NCI-H1092 (cell line): ENCODE data around the gene CNN2.
"Not testable (repeated sequence)": the region's sequence is repeated elsewhere in the genome, so short reads cannot be mapped to it uniquely, and the experiment has no call there.

ENCODE experiments used
- DNase-seq: peaks from one replicate; lab custom pipeline; 2025; lab: John Stamatoyannopoulos, UW

CNN2 gene

GRCh38 chr19:1010586-1011510, 15.6 kb upstream of the CNN2 start:
- DNase-seq, result no peak

- no peak for DNase-seq
These were observed 14.5 kb upstream of the CNN2 start for GRCh38 chr19:1011831-1012333.

- no peak for DNase-seq
These were observed 14.1 kb upstream of the CNN2 start for GRCh38 chr19:1012334-1012733.

GRCh38 chr19:1013218-1013617, 13.2 kb upstream of the CNN2 start:
- no peak for DNase-seq

GRCh38 chr19:1014161-1015060, 12.0 kb upstream of the CNN2 start:
- DNase-seq, result no peak

- no peak for DNase-seq
These were observed 11.2 kb upstream of the CNN2 start for GRCh38 chr19:1015061-1015781.

- DNase-seq, result no peak
These were observed 10.4 kb upstream of the CNN2 start for GRCh38 chr19:1015782-1016646.

- no peak for DNase-seq
These were observed 9.7 kb upstream of the CNN2 start for GRCh38 chr19:1016647-1017114.

- no peak for DNase-seq
These were observed 9.1 kb upstream of the CNN2 start for GRCh38 chr19:1017115-1017905.

- DNase-seq, result no peak
These were observed 8.5 kb upstream of the CNN2 start for GRCh38 chr19:1017906-1018305.

- DNase-seq, result no peak
These were observed 8.0 kb upstream of the CNN2 start for GRCh38 chr19:1018393-1018792.

- DNase-seq, result no peak
These were observed 7.3 kb upstream of the CNN2 start for GRCh38 chr19:1018932-1019615.

- no peak for DNase-seq
These were observed 6.8 kb upstream of the CNN2 start for GRCh38 chr19:1019616-1019961.

GRCh38 chr19:1019980-1020867, 6.2 kb upstream of the CNN2 start:
- DNase-seq, result no peak

GRCh38 chr19:1020868-1021425, 5.5 kb upstream of the CNN2 start, which contains the start of gene TMEM259:
TSS of gene TMEM259 (minus strand) at chr19:1021123. CDS start at chr19:1020996, 127 bp downstream.
- peak; percentile 98 for DNase-seq

GRCh38 chr19:1023883-1024188, 2.6 kb upstream of the CNN2 start:
- not testable (repeated sequence) for DNase-seq

GRCh38 chr19:1025080-1025479, 1.3 kb upstream of the CNN2 start:
- not testable (repeated sequence) for DNase-seq
